ENCODE results near the gene POLR3A. TPM values are rescaled to one million over a fixed set of nuclear protein-coding genes. Genes with fewer than 3 reads are reported as not detected.

Gene POLR3A
- total and polyA plus RNA-seq, 9 donors = 4.8 to 15.0 (median 12.8) TPM

- Histone ChIP-seq H3K4me1 (ENCODE audit: insufficient read depth) (peaks cover 25% of the 10 kb centered on the region), H3K27me3 (no peaks in the 10 kb centered on the region), H3K9me3 (no peaks in the 10 kb centered on the region), H3K4me3 (no peak overlapping the region), H3K27ac (no peak overlapping the region), H3K36me3 (no peaks in the 10 kb centered on the region)
- DNase-seq = peak in 1 of 5 donors; percentile 19
- intact Hi-C loops (cut with DNase I) = loop anchor here in 2 of 4 donors (10.0 kb wide), 2 partner anchors 53 to 77 kb away; no protein-coding TSS in a partner anchor
- 28 to 46% (median 42%) methylated on average over 7 of the region's 7 CpGs for WGBS, 3 donors
- no peak for TF ChIP-seq POLR2A (IDR thresholded peaks at IDR 0.05)
- no peak for TF ChIP-seq EP300 (IDR thresholded peaks at IDR 0.05)
- no peak for TF ChIP-seq CTCF (IDR thresholded peaks at IDR 0.05)
These were observed 107.9 kb downstream of the POLR3A start for GRCh38 chr10:77921395-77921794.

DNA sequence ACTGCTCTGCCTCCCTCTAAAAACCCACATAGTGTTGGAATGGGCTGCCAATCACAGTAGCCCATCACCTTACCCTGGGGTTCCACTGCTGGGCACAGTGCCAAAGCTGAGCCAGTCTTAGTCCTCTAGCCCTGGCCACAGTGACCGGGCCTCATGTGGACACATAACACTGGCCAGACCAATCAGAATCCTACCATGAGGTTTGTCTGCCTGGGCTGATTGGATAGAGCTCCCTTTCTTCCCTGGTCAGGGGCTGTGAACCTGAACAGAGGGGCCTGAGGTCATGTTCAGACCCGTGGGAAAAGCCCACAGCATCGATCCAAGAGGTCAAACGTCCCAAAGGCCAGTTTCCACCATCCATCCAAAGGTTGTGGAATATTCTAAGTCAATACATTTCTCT, 108.8 kb downstream of the POLR3A start:
- Histone ChIP-seq H3K4me1 (ENCODE audit: insufficient read depth) (peaks cover 25% of the 10 kb centered on the region), H3K4me3 (no peak overlapping the region), H3K36me3 (no peaks in the 10 kb centered on the region), H3K27ac (no peak overlapping the region), H3K27me3 (no peaks in the 10 kb centered on the region), H3K9me3 (no peaks in the 10 kb centered on the region)
- 76 to 83% (median 78%) methylated on average over 4 of the region's 4 CpGs for WGBS, 3 donors
- intact Hi-C loops (cut with DNase I) = loop anchor here in 2 of 4 donors (10.0 kb wide), 2 partner anchors 54 to 76 kb away; no protein-coding TSS in a partner anchor
- no peak for TF ChIP-seq CTCF (IDR thresholded peaks at IDR 0.05)
- no peak for TF ChIP-seq POLR2A (IDR thresholded peaks at IDR 0.05)
- TF ChIP-seq EP300 (IDR thresholded peaks at IDR 0.05) = no peak
- DNase-seq = peak in 1 of 5 donors; percentile 45

DNA sequence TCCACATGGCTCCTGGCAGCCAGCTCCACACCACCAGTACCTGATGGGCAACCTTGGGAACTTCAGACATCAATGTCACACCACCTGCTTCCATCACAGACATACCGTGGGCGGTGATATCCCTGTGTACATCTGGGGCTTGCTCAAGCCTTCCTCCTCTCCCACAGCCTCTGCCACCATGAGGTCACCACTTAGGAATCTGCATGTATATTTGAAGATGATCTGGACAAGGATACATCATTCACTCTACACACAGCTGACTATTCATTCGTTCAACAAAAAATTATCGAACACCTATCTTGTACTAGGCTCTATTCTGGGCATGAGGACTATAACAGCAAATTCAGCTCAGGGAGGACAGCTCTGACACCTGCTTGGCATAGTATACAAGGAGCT, 109.6 kb downstream of the POLR3A start:
- H3K27ac ChIP-seq = no peak overlapping the region
- intact Hi-C loops (cut with DNase I) = loop anchor here in 2 of 4 donors (10.0 kb wide), 2 partner anchors 55 to 75 kb away; no protein-coding TSS in a partner anchor
- WGBS, 3 donors = 64 to 68% (median 64%) methylated on average over 4 of the region's 4 CpGs

More for the DNA sequence above, 109.6 kb downstream of the POLR3A start:
- no peaks in the 10 kb centered on the region for H3K9me3 ChIP-seq
- H3K4me1 ChIP-seq (ENCODE audit: insufficient read depth) = peaks cover 27% of the 10 kb centered on the region
- no peaks in the 10 kb centered on the region for H3K27me3 ChIP-seq
- H3K36me3 ChIP-seq = no peaks in the 10 kb centered on the region
- H3K4me3 ChIP-seq = no peak overlapping the region
- TF ChIP-seq POLR2A (IDR thresholded peaks at IDR 0.05) (no peak), EP300 (IDR thresholded peaks at IDR 0.05) (no peak), CTCF (IDR thresholded peaks at IDR 0.05) (no peak)
- DNase-seq = no peak

Small RNAs within 50 kb of the gene (small RNA-seq; reads per million reads assigned to genes)
- not detected for gene RF00017

Other genes starting within 250 kb of the POLR3A start
- gene DLG5, start 102.8 kb downstream of the POLR3A start, total RNA-seq = 10 to 100 TPM; 30.5 to 71.9 (median 45.5) TPM
- gene DLG5, start 102.8 kb downstream of the POLR3A start, polyA plus RNA-seq = 10 to 100 TPM; 29.1 to 36.4 TPM
- gene RPS24, start 4.3 kb upstream of the POLR3A start, total RNA-seq = 1,000 to 10,000 TPM; 2,773 to 6,916 (median 3,304) TPM
- gene RPS24, start 4.3 kb upstream of the POLR3A start, polyA plus RNA-seq = 1,000 to 10,000 TPM; 4,283 to 9,785 TPM